HuH-7.5 (cell line): ENCODE data around the gene RNF150.

Experiments used
- DNase-seq: peaks from one replicate; pipeline ENCODE4 v3.0.0; 2011; ENCODE audit warnings: low spot score

RNF150 gene

DNA sequence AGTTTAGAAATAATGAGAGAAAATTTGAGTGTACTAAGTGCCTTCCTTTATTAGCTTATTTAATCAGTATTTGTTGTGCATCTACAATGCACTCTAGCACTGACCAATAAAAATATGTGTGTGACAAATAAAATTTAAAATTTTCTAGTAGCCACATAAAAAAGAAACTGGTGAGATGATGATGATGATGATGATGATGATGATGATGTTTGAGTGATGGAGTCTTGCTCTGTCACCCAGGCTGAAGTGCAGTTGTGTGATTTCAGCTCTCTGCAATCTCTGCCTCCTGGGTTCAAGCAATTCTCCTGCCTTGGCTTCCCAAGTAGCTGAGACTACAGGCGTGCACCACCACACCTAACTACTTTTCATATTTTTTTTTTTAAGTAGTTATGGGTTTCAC is 110.2 kb downstream of the RNF150 start:
- DNase-seq = no peak

DNA sequence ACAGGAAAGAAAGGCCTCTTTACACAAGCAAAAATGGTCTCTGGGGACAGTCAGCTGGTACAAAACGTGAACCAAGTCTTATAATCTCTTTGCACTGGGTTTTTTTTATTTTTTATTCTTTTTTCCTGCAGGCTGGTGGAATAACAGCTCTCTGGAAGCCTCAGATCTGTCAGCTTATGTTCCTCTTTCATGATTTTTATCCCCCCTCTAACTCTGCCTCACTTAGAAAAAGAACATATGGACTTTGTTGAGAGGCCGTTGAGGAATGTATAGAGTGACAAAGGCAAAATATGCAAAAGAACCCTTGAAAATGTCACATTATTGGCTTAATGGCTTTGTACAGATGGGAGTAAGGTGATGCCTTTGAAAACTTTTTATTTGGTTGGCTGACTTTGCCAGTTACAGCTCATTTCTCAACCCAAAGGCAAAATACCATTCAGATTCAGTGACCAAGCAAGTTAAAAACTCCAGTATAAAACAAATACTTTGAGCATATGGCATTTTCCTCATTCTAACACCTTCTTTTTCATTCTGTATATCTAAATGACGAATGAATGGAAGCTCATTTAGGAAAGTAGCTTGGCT is 111.1 kb downstream of the RNF150 start:
- DNase-seq = no peak

DNA sequence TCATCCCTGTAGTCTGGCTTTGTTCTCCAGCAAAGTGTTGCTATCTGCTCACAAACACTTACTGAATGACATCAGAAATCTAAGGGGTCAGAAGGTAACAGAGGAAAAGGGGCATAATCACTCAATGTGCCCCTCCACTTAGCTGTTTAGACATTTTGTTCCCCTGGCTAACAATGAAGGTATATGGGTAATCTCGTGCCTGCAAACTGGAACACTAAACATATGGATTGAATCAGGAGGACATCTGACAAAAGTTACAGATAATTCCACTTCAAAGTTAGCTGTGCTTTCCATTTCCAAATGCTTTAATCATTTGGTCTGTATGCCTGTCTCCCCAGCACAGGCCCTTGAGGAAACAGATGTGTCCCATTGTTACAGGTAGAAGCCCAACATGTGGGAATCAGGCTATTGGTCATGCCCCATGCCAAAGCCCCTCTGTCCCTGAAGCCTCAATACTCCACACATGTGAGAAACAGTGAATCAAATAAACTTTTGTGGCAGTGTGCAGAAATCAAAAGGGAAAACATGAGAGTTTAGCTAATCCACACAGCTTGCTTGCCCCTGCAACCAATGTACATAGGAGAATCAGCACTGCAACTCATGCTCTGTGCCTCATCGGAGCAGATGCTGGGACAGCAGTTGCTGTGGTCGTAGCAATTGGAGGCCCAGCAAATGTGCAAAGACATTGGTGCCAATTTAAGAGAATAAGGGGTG is 111.7 kb downstream of the RNF150 start:
- no peak for DNase-seq

DNA sequence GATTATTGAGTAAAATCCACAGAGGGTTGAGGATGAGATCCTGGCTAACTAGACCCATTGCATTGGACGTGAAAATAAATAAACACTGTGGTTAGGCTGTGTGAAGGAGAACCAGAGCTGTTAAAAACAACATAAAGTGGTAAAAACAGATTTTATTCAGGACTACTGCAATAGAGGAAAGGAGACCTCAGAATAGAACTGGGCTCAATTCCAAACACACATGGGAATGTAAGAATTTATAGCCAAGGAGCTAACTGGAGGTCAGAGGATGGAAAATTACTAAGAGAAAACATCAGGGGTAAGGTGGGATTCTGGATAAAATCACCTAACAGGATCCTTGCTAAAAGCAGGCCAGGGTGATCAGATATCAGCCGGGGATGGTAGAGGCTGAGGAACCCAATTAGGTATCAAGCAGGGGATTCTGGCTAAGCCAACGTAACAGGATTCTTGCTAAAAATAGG is 112.4 kb downstream of the RNF150 start:
- DNase-seq = no peak

DNA sequence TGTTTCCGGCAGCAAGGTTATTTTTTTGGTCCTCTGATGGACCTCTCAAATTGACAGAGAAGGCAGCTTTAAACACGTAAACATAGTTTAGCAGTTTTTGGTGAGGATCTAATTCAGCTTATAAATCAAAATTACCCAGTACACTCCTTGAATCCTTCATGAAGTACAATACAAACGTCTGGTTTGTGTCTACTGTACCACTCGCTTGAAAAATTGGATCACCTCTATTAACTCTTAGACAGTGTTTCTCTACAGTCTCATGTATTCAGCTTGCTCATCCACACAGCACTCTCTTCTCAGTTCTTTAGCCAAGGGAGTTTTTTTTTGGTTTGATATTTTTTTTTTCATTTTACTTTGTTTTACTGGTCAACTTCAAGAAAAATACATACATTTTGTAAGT is 113.5 kb downstream of the RNF150 start:
- no peak for DNase-seq

DNA sequence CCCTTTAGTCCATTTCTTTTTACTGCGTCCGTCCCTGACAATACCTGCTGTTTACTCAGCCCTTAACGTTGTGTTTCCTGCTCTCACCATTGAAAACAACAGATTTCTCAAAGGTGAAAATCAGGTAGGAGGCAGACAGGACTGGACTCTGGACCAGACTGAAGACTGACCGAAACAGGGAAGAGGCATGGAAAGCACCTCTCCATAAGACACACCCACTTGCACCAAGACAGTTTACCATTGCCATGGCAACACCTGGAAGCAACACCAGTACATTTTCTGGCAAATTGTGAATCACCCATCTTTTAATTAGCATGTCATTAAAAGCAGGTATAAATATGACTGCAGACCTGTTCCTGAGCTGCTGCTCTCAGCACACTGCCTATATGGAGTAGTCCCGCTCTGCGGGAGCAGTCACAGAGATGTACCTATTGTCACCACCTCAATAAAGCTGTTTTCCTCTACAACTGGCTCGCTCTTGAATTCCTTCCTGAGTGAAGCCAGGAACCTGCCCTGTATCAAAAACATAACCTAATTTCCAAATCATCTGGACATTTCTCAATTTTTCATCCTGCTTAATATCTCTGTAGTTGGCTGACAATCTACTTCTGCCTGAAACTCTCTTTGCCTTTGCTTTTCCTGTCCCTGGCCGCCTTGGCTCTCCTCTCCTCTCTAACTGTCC is 117.0 kb downstream of the RNF150 start:
- DNase-seq = no peak

DNA sequence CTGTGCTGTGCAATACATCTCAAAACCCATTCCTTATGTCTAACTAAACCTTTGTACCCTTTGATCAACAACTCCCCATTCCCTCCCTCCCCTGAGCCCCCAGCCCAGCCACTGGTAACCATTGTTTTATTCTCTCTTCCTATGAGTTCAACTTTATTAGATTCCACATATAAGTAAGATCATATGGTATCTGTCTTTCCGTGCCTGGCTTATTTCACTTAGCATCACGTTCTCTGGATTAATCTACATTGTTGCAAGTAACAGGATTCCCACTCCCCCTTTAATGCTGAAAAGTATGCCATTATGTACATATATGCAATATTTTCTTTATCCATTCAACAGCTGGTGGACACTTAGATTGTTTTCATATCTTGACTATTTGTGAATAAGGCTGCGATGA is 119.4 kb downstream of the RNF150 start:
- no peak for DNase-seq

DNA sequence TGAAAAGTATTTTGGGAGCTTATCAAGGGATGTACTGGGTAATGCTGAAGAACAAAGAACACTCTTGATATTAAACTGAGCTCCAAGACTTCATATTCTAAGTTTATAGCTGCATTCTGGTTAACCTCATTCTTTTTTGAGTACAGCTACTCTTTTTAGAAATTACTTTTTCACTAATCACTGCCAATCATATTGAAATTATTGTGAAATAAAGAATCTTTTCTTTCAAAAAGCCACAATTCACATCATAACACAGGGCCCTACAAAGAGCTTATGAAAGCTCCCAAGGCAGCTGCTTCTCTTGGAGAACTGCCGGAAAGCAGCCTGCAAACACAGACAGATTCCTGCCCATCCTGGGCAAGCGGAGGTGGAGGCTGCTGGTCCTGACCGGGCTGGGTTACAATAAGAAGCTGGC is 121.4 kb downstream of the RNF150 start:
- DNase-seq = no peak

DNA sequence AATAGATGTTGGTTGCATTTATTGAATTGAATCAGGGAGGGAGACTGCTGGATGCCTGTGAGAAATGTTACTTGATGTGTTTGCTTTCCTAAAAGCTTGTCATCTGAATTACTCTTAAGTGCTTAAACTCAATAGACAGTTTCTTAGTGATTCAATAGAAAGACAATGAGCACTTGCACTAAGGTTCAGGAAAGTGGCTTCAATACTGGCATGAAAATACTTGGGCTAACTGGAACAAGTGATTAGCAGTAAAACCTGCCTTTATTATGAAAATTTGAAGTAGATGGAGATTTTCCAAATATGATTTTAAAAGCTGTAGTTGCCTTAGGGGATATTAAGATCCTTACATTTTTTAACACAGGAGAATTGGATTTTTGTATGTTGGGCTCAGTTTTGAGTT is 123.3 kb downstream of the RNF150 start:
- no peak for DNase-seq

DNA sequence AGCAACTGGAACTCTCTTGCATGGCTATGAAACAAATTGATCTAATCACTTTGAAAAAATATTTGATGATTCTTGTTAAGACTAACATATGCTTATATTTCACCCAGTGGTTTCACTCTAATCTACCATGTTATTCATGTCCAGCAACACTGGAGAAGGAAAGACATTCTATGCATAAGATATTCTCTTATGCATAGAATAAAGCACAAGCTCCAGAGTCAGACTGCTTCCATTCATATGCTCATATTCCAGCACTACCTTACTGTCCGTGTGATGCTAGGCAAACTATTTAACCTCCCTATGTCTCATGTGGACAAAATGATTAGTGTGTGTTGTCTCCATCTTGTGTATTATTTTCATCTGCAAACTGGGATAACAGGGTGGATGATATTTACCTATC is 124.1 kb downstream of the RNF150 start:
- no peak for DNase-seq

DNA sequence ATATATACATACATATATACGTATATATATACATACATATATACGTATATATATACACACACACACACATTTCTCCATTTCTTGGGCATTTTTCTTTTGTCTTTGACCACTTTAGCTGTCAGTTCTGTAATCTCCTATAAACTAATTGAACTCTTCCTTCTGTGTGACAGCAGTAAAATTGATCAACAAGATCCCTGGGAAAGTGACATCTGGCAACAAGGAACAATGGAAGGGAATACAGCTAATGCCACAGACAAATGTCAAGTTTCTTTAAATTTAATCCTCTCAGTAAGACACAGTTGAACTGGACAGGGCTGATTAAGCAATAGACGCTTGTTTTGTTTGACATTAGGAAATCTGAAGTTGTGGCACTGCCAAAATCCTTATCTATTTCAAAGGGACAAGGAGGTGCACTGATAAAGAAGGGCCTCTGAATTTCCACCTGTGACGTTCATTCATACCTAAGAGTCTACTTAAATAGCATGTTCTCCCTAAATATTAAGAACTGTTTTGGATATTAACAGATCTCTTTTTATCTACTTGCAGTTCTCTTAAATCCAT is 126.9 kb downstream of the RNF150 start:
- DNase-seq = no peak

DNA sequence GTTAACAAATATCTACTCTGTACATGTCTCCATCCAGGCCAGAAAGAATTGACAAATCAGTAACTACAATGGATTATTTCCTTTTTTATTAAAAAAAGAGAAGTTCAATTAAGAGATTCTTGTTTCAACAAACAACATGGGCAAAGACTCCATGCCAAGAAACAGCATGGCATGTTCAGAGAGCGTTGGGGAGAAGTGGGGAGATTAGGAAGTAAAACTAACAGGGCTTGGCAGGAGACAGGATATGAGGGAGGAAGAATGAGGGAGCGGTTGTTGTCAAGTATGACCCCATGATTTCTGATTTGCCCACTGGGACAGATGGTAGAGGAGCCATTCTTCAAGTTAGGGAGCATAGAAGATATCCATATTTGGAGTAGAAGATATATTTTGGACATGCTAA is 128.4 kb downstream of the RNF150 start:
- no peak for DNase-seq

DNA sequence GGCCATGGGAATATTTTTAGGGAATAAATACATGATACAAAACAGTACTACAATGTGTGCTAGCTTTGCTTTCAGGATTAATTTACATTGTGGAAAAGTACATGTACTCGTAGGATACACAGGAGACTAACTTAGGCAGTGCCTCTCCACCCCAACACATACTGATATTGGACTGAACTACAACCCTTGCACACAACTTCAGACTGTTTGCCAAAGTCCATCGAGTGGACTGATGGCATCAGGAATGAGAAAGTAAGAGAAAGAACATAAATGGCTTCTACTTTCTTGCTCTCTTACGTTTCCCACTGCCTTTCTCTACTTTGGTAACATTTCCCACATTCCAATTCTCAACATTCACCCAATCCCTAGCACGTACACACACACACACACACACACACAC is 130.1 kb downstream of the RNF150 start:
- DNase-seq = no peak

DNA sequence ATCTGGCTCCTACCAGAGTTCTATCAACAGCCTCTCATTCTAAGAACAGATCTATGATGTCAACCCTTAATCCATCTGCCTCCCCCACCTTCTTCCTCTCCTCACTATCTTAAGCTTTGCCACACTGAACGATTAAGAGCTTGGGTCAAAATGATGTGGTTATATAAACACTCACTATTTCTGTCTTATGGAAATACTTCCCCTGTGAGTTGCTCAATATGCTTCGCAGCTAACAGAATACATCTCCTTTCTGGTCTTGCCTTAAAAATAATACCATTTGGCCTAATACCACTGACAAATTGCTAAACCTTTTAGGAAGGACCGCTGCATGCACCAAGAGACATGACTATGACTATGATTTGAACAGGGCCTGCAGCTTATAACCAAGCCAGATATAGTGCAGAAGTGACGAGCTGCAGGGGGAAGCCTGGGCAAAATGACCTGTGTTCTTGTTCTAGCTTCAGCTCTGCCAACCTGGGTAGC is 130.9 kb downstream of the RNF150 start:
- DNase-seq = no peak

DNA sequence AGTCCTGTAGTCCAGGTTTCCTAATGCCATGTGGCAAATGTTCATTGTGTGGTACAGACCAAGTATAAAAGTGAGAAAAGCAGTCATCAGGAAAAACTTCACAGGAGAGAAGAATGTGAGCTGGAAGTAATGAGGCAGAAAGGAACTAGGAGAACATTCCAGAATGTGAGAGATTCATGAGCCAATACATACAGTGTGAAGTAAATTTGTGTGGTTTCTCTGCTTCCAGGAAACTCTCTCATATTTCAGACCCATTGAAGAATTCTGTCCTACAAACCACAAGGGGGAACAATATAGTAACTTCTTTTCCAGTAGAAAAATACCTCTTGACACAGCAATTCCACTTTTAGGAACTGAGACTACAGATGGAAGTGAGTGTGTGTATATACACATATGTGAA is 136.5 kb downstream of the RNF150 start:
- DNase-seq = no peak

DNA sequence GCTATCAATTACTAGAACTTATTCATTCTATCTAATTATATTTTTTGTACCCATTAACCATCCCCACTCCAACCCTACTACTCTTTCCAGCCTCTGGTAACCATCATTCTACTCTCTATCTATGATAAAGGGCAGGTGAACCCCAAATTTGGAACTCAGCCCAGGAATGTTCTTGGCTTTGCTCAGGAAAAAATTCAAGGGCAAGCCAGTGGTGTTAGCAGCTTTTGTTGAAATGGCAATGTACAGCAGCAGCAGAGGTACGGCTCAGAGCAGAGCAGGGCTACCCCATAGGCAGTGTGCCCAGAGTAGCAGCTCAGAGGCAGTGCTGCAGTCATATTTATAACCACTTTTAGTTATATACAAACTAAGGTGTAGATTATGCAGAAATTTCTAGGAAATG is 138.2 kb downstream of the RNF150 start:
- no peak for DNase-seq

DNA sequence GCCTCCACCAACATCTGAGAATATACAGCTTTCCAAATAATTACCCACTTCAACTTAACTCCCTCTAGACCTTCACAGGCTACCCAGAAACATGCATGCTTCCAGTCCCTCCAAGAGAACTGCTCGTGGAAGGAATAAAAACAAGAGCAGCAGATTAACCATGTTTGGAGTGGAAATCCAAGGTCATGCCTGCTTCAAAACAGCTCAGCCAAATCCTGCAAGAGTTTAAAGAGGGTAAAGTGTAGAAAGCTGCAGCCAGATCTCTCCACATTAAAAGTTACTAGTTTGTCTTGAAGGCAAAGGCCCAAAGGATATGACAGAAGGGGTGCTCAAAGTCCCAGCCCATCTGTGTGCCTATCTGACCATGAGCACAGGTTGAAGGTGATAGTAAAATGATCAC is 139.3 kb downstream of the RNF150 start:
- DNase-seq = no peak

DNA sequence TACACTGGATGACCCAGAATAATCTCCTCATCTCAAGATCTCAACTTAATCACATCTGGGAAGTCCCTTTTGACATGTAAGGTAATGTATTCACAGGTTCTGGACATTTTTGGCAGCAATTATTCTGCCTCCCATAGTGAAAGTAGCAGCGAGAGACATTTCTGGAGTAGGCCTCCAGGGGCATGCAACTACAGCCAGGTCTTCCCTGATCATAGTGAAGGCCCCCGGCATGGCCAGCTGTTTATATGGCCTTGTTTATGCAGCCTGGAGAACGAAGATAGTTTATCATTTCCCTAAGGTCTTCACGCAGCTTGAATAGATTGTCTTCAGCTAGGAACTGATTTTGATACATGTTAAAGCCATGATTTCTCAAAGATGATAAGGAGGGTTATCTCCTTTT is 139.9 kb downstream of the RNF150 start:
- DNase-seq = no peak

DNA sequence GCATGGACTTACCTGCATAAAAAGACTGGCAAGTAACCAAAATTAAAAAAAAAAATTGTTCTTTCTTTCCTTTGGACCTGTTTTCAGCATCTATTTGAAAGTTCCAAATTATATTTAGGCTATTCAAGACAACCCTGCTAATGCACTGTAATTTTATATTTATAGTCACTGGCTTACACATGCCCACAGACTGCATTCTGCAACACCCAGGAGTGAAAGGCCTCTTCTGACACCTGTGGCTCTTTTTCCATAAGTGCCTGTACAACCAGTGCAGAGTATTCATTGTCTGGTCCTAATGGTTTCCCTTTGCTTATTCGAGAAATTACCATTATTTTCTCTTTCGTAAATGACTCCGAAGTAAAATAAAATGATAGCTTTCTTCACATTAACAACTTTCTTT is 143.3 kb downstream of the RNF150 start:
- no peak for DNase-seq

DNA sequence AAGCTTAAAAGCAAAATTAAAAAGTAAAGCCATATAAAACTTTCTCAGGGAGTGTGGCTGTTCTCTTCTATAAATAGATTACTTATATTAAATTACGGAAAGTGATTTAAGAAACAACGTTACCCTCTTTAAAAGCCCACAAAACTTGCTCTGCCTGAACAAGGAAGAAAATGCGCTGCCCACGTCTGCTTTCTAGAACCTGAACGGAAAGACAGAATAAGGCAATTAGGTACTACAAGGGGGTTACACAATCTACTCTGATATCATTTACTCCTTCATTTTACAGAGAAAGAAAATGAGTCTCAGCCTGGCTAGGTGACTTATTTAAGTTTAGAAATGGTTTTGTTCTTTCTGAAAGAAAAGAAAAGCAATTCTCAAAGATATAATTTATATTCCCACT is 147.2 kb downstream of the RNF150 start:
- no peak for DNase-seq

DNA sequence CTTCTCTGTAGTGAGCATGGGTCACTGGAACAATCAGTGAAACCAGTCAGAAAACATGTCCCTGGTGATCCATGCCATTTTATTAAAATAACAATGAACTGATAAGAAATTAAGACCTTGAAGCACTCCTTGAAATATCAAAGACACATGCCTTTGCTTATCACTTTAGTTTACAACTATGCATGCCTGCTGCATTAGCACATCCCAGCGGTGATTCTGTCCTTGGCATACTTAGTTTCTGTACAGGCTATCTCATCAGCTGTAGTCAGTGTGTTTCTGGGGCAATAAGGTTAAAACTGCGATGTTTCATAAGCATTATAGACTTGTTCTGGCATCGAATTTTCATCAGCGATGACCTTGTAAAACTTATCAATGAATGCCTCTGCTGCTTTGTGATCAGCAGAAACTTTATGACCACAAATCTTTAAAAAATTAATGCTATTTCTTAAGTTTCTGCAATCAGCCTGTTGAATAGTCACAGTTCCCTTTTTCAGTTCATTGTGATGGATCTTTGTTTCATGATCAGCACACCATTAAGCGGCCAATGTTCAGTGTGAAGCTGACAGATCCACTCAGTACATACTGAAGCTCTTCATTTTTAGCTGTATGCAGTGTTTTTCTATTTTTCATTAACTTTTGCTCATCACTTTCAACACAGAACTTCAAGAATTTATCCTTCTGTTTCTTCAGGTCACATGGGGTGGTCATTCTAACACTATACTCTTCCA is 150.5 kb downstream of the RNF150 start:
- no peak for DNase-seq

DNA sequence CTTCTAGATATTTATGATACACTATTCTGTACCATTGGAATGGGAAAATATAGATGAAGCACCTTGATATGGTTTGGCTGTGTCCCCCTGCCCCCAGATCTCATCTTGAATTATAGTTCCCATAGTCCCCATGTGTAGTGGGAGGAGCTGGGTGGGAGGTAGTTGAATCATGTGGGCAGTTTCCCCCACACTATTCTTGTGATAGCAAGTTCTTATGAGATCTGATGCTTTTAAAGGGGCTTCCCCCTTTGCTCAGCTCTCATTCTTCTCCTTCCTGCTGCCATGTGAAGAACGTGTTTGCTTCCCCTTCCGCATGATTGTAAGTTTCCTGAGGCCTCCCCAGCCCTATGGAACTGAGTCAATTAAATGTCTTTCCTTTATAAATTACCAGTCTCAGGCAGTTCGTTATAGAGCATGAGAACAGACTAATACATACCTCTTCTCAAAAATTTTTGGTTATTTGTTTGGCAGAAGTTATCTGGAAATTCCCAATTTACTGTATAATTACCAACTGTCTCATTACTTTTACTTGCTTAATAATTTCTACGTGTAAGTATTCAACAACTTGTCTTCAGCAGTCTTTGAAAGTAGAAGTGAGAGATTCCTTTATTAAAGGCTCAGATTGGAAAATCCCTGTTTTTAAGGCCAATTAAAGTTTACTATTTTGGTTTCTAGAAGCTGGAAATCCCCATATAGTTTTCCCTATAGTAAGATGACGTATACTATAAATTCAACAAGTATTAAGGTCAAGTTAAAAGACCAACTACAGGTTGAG is 152.7 kb downstream of the RNF150 start:
- DNase-seq = no peak
